GOT3 (cell line): ENCODE results near the gene PLAC1.

ENCODE experiments used
- DNase-seq: peaks from one replicate; lab custom pipeline; 2025; ENCODE audit warnings: mixed read lengths; lab: John Stamatoyannopoulos, UW

The PLAC1 gene

GRCh38 chrX:134588806-134589205 is 69.5 kb downstream of the PLAC1 start:
- no peak for DNase-seq

- DNase-seq = no peak
Measured at GRCh38 chrX:134580907-134581306, 77.4 kb downstream of the PLAC1 start.

DNA sequence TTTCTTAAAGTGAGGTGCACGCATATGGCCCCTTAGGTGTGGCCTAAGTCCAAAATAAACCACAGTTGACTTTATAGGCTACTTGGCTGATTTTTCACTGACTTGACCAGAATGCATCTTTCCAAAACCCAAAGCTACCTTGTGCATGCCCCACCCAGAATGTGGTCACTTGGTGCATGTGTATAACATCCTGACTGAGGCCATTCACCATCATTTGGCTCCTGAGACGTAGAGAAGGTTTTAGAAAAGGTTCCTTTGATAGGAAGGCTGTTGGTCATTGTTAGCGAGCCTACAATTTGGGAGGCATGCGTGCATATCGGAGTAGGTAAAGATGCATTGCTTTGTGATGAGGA is 84.6 kb downstream of the PLAC1 start:
- no peak for DNase-seq

DNA sequence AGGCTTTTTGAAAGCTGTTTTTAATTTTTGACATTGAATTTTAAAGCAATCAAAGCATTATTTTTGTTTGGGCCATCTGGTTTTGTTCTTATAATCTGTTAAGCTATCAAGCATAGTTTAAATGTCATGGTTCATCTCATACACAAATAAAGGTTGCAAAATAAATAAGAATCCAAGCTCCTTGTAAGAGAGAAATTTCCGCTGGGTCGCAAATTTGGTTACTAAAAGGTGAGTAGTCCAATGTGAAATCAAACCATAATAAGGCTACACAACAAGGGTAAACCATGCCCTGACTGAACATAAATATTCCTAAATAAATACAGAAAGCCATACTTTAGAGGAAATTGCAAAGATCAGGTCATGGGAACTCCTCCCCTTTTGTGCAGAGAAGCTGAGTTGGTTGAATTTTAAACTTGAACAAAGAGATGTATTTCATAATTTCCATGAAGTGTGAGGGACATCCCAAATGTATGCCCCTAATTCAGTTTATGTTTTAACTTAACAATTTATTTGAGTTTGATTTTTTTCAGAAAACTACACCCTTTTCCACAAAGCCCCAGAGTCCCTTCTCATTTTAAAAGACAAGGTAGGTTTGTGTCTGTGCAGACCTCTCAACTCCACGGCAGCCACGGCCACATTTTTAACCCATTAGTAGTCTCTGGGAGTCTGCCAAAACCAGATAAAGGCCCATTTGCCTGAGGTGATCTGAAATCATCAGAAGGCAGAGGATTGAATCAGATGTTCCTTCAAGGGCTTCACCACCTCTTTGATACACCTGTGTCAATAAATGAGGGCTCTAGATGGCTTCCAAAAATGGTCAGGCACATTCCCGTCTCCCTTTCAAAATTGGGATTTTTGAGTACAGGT is 85.2 kb downstream of the PLAC1 start:
- no peak for DNase-seq

- DNase-seq = no peak
Measured at GRCh38 chrX:134571796-134572195, 86.5 kb downstream of the PLAC1 start.

DNA sequence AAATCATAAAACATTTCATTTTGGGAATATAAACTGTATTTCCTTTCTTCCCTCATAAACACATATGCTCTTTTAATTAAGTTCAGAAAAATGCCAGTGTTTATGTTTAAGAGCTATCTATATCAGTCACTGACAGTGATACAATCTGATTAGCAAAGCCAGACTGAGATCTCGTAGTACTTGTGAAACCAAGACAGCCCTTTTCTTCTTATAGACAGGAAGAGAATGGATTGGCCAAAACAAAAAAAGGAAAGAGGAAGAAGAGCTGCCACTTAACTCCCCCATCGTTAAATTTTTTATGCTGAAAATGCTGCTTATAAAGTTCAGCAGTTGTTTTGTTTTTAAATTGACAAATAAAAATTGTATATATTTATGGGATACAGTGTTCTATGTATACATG is 87.4 kb downstream of the PLAC1 start:
- no peak for DNase-seq

GRCh38 chrX:134570509-134570846 is 87.8 kb downstream of the PLAC1 start:
- no peak for DNase-seq

- no peak for DNase-seq
Measured at GRCh38 chrX:134569306-134569705, 89.0 kb downstream of the PLAC1 start.

DNA sequence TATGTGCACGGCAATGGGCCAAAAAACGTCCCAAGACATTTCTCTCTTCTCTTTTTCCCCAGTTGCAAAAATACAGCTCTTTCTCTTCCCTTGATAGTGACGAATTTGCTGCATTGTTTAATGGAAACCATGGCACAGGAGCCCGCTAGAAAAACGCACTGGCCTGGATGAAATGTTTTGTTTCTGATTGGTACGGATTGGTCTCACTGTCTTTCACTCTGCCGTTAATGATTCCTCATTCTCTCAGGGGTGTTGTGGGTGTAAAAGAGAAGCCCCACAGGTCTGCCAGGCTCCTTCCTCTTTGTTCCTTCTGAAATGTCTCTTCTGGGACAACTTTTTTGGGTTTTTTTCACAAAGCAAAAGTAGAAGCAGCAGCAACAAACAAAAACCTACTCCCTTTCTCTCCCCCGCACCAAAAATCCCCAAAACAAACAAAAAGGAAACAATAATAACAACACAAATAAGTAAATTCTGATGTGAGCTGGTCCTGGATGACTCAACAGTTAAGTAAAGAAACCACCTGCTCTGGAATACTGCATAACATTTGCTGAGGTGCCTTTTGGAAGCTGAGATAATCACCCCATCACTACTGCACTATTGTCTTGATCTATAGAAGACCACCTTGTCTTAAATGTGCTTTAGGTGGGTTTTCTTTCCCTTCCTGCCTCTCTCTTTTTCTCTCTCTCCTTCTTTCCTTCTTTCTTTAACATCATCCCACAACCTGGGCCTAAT is 89.8 kb downstream of the PLAC1 start:
- DNase-seq = no peak

DNA sequence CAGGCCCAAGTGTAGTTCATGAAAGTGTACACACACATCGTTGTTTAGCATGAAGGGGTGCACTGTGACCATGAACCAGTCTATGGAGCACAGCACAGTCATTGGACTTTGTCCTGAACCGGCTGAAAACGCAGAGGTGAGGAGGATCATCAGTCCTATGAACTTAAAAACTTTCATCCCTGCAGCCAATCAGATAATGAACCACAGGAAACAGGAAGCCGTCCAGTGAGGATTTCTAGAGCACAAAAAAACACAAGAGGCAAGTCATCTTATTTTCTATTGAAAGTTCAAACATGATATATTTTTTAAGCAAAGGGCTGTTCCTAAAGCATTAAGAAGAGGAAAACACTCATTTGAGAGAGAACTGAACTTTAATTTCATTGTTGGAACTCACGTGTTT is 91.8 kb downstream of the PLAC1 start:
- DNase-seq = no peak

DNA sequence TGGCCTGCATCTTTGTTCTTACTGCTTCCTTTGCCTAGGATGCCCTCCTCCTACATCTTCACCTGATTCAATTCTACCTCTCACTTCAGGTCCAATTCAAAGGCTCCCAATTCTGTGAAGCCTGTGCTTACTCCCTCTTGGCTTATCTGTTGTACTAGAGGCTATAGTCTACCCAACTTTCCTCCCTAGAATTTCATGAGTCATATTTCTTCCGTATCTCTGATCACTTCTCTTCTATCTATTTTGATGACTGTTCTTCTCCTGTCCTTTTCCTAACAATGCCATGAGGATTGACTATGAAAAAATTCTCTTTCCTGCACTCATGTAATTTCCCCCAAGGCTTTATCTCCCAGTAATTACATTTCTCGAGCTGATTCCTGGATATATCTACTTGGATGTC is 96.3 kb downstream of the PLAC1 start:
- no peak for DNase-seq

DNA sequence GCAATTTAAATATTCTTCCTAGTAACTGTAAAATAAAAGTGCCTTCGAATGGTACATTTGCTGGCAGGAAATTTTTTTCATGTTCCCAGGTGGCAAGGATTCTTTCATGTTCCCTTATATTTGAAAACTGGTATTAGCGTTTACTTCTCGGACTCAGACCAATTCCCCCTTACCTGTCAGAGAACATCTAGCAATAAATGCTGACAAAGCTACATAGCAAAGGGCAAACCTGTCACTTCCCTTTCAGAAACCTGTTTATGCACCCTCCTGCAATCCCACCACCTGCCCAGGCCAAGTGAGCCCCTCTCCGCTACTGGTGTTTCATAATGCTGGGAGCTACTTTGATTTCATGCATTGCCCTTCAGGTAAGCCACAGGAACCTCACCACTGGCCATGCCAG is 100.1 kb downstream of the PLAC1 start:
- no peak for DNase-seq

DNA sequence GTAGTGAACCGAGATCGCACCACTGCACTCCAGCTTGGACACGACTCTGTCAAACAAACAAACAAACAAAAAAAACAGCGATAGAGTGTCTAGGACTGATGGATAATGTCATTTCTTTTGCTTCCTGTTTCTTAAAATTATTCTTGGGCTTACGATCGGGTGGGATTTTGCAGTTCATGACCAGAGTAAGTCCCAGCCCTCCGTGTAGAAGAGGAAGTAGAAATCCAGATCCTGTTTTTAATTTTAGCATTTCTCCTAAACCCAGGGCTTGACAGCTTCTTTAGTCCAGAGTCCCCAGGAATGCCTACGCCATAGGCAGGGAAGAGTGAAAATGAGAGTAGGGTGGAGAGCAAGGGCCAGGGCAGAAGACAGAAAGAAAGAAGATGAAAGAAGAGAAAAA is 104.0 kb downstream of the PLAC1 start:
- DNase-seq = no peak

DNA sequence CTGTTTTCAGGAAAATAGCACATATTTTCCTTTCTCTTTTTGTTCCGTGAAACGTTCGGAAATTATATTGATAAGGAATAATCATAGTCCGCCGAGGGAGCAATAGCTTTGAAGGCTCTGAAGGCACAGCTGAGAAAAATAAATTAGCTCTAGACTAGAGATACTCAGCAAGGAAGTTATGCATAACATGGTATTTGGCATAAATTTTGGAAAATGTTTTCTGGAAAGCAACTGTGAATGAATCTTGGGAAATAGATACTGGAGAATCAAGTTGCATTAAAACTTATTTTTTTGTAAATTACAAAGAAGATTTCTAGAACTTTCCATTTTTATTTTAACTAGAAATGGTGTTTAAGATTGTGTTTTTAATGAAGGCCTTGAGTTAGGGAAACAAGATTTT is 105.9 kb downstream of the PLAC1 start:
- no peak for DNase-seq

- DNase-seq = no peak
Measured at GRCh38 chrX:134551376-134552048, 106.8 kb downstream of the PLAC1 start.

DNA sequence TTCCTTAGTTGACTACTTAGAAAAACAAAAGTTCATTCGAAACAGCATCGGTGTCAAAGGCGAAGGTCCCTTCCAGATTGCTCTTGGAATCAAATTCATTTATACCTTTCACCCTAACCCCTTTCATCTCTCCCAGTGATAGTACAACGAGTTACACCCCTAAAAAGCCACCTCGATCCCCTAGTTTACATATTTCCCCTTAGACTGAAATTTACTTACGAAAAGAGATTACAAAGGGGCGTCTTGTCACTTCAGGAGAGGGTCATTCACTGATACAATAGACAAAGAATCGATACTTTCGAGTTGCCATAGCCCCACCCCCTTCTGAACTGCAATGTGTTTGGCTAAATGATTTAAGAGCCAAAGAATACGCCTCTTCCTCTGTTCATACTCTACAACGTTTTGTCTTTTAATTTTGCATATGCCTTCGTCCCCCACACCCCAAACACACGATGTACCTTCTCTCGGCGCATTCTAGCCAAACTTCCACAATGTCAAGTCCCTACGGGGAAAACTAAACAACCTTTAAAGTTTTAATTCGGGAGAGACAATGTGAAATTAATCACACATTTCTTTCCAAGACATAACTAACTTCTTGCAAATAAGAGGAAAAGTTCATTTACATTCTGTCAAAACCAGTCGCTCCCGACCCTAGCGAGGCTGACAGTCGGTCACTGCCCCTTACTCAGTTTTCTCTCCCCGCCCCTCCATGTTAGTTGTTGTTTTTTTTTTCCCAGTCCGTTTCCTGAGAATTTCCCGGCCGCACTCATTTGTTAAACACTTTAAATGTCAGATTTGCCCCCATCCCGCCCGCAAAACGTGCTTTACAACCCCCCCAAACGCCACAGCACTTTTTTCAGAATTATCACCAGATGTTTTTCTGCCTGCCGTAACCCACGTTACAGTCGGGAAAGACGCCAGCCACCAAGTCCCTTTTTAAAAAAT is 109.7 kb downstream of the PLAC1 start:
- DNase-seq = no peak

DNA sequence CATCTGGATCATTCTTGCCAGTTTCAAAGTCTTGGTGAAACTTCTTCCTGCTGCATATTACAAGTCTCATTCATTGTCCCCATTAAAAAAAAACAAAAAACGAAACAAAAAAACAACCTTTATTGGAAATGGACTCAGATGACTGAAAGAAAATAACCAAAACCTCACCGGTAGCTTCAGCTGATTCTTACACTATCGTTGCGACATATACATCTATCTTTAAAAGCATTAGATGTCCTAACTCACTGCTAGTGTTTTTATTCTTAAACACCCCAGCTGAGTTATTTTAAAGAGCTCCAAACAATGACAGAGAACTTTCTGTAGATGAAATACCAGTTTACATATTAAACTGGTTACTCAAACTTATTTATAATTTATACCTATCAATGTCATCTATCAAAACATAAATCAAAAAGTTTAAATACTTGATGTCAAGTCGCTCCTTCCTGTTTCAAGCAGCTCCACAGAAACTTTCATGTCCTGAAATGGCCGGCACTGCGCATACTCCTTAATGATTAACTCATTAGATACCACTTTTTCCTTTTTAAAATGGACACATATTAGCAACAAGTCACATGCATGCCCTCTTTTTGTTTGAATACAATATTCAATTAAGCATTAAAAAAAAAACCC is 111.1 kb downstream of the PLAC1 start:
- no peak for DNase-seq

DNA sequence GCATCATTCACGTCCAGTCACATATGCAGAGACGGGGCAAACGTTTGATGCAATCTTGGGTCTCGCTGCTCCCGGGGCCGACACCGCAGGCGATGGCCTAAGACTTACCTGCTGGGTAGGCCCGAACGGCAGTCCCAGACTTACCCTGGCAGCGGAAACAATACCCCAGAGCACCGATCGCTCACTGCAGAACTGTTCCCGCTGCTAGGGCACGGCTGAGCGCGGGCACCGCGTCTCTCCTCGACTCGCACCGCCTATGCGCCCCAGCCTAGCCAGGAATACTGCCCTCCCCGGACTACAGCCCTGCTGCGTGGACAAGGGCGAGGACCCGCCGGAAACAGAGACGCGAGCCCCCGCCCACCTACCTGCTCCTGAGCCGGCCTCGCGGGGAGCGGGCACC is 112.1 kb downstream of the PLAC1 start:
- no peak for DNase-seq

GRCh38 chrX:134545510-134545909 is 112.8 kb downstream of the PLAC1 start:
- DNase-seq = no peak

DNA sequence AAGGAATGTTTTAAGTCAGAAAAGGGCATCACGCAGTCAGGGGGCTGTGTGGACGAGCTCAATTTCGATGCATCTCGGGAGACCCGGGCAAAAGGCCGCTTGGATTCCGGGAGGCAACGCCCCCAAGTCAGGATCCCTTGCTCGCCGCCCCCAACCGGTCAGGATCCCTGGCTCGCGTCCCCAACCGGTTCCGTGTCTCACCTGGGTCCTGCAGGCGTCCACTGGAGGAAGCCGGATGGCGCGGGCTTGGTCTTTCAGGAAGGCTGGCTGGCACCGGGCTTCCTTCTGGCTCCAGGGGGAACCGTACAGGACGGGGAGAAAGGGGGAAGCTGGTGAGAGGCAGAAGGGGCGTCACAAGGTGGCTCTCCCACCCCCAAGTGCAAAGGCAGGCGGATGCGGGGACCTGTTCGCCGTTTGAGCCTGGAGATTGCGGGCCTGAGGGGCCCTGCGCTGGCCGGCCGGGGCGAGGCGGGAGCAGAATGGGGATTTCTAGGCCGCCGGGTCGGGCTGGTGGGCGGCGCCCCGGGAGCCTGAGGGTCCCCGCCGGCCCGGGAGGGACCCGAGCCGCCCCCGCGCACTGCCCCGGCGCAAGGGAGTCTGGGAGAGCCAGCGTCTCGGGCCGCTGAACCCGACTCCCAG is 113.6 kb downstream of the PLAC1 start:
- DNase-seq = no peak

GRCh38 chrX:134544135-134544512 is 114.1 kb downstream of the PLAC1 start:
- DNase-seq = no peak
